Cerebellar nuclear complex (tissue), 1 donor: Measurements from ENCODE around the gene TXNRD1.
"Not testable (repeated sequence)": the region's sequence is repeated elsewhere in the genome, so short reads cannot be mapped to it uniquely, and the experiment has no call there.

Experiments
- DNase-seq, 2 experiments: peaks; one replicate each; lab custom pipeline; 2025; lab: John Stamatoyannopoulos, UW

Gene TXNRD1

GRCh38 chr12:104304261-104305009 lies 88.9 kb downstream of the TXNRD1 start:
- no peak for DNase-seq

GRCh38 chr12:104305349-104305748 lies 89.8 kb downstream of the TXNRD1 start:
- no peak for DNase-seq

GRCh38 chr12:104306376-104306775 lies 90.8 kb downstream of the TXNRD1 start:
- no peak for DNase-seq

- no peak for DNase-seq
Measured at GRCh38 chr12:104306943-104307654, 91.5 kb downstream of the TXNRD1 start.

- DNase-seq = no peak
Measured at GRCh38 chr12:104307655-104308000, 92.0 kb downstream of the TXNRD1 start.

GRCh38 chr12:104309446-104309993 lies 93.9 kb downstream of the TXNRD1 start:
- no peak for DNase-seq

GRCh38 chr12:104310751-104311633 lies 95.4 kb downstream of the TXNRD1 start:
- DNase-seq = no peak

GRCh38 chr12:104312202-104312601 lies 96.6 kb downstream of the TXNRD1 start:
- no peak for DNase-seq

- no peak for DNase-seq
Measured at GRCh38 chr12:104312654-104313053, 97.1 kb downstream of the TXNRD1 start.

- DNase-seq = no peak
Measured at GRCh38 chr12:104313568-104314241, 98.1 kb downstream of the TXNRD1 start.

- DNase-seq = no peak
Measured at GRCh38 chr12:104314242-104314614, 98.6 kb downstream of the TXNRD1 start.

GRCh38 chr12:104315326-104316224 lies 100.0 kb downstream of the TXNRD1 start:
- DNase-seq = no peak

GRCh38 chr12:104316936-104317335 lies 101.4 kb downstream of the TXNRD1 start:
- no peak for DNase-seq

GRCh38 chr12:104317538-104318210 lies 102.1 kb downstream of the TXNRD1 start:
- DNase-seq = no peak

GRCh38 chr12:104319028-104319427 lies 103.4 kb downstream of the TXNRD1 start:
- no peak for DNase-seq

GRCh38 chr12:104319918-104320626 lies 104.5 kb downstream of the TXNRD1 start:
- no peak for DNase-seq

- no peak for DNase-seq
Measured at GRCh38 chr12:104320627-104321024, 105.0 kb downstream of the TXNRD1 start.

GRCh38 chr12:104321949-104322348 lies 106.4 kb downstream of the TXNRD1 start:
- no peak for DNase-seq

GRCh38 chr12:104322533-104322932 lies 107.0 kb downstream of the TXNRD1 start:
- DNase-seq = not testable (repeated sequence)
